Measurements from ENCODE around the gene NCL. TPM values are rescaled to one million over a fixed set of nuclear protein-coding genes. Genes with fewer than 3 reads are reported as not detected.

The NCL gene
- total and polyA plus RNA-seq, 2 of the 13 experiments (the other 11 are each of a cell fraction or from before 2014, with no cell fraction given) = 105 to 779 TPM

GRCh38 chr2:231418820-231419640, 45.3 kb downstream of the NCL start (continued):
- TF ChIP-seq KIAA2018 (CRISPR knock-in tag; IDR thresholded peaks at IDR 0.05; ENCODE audit: borderline replicate concordance) (no peak), HINFP (CRISPR knock-in tag; IDR thresholded peaks at IDR 0.05; ENCODE audit: low read depth) (0 out of 2 replicates have a peak, but pooled peaks have one; percentile 43), ZNF589 (CRISPR knock-in tag; conservative IDR thresholded peaks at IDR 0.05) (no peak), NFRKB (IDR thresholded peaks at IDR 0.05) (no peak), ZNF10 (CRISPR knock-in tag; IDR thresholded peaks at IDR 0.05; ENCODE audit: borderline replicate concordance, low read depth) (0 out of 2 replicates have a peak, but pooled peaks have one; percentile 13), SMYD3 (CRISPR knock-in tag; IDR thresholded peaks at IDR 0.05) (peak; percentile 51; the same call in 1 of the 2 replicates), ZKSCAN1 (IDR thresholded peaks at IDR 0.05; ENCODE audit: low read length) (no peak), RXRB (CRISPR knock-in tag; IDR thresholded peaks at IDR 0.05; ENCODE audit: borderline replicate concordance) (no peak), ZNF703 (CRISPR knock-in tag; IDR thresholded peaks at IDR 0.05; ENCODE audit: borderline replicate concordance) (no peak), ZFP62 (CRISPR knock-in tag; IDR thresholded peaks at IDR 0.05) (no peak), PHB2 (IDR thresholded peaks at IDR 0.05; ENCODE audit: partially characterized antibody) (no peak), ZNF883 (CRISPR knock-in tag; IDR thresholded peaks at IDR 0.05; ENCODE audit: not compliant biosample characterization) (peak; percentile 69), NR3C1 (CRISPR knock-in tag; IDR thresholded peaks at IDR 0.05) (no peak), ZFP90 (CRISPR knock-in tag; IDR thresholded peaks at IDR 0.05; ENCODE audit: borderline replicate concordance) (peak; percentile 42; the same call in 1 of the 2 replicates), DDIT3 (CRISPR knock-in tag; IDR thresholded peaks at IDR 0.05) (no peak), CBFB (CRISPR knock-in tag; IDR thresholded peaks at IDR 0.05) (no peak), AGO2 (optimal IDR thresholded peaks at IDR 0.05; ENCODE audit: low read depth, low read length) (no peak), SOX13 (IDR thresholded peaks at IDR 0.05) (no peak), SOX13 (CRISPR knock-in tag; conservative IDR thresholded peaks at IDR 0.05 in 1 of 2, IDR thresholded peaks at IDR 0.05 in 1 of 2) (no peak)

Data from HepG2 (cell line).